Smooth muscle cell (in vitro differentiated cells): ENCODE data around the gene TMC1. TPM values are rescaled to one million over a fixed set of nuclear protein-coding genes. Genes with fewer than 3 reads are reported as not detected.

Experiments used
- DNase-seq: peaks from one replicate; lab custom pipeline; 2025; ENCODE audit not compliant: unreplicated experiment; lab: John Stamatoyannopoulos, UW
- H2AFZ ChIP-seq: fragments of 200-600 bp; sonication (generic); 2 replicates; pipeline ENCODE4 v1.6.0; 2016; ENCODE audit warnings: antibody characterized with exemption, low read depth, mild to moderate bottlenecking
- H3F3A ChIP-seq: fragments of 200-600 bp; sonication (generic); 2 replicates; pipeline ENCODE4 v1.6.0; 2017; ENCODE audit warnings: antibody characterized with exemption, low read depth
- H3K27ac ChIP-seq: fragments of 200-600 bp; sonication (generic); 2 replicates; pipeline ENCODE4 v1.5.1; 2016; ENCODE audit warnings: low read depth, mild to moderate bottlenecking
- H3K27me3 ChIP-seq: fragments of 200-600 bp; sonication (generic); 2 replicates; pipeline ENCODE4 v1.6.1; 2016; ENCODE audit warnings: low read depth, mild to moderate bottlenecking
- H3K36me3 ChIP-seq: fragments of 200-600 bp; sonication (generic); 2 replicates; pipeline ENCODE4 v1.5.1; 2016; ENCODE audit warnings: low read depth
- H3K4me1 ChIP-seq: fragments of 200-600 bp; sonication (generic); 2 replicates; pipeline ENCODE4 v1.5.1; 2016; ENCODE audit warnings: low read depth
- H3K4me2 ChIP-seq: fragments of 200-600 bp; sonication (generic); 2 replicates; pipeline ENCODE4 v1.6.0; 2016; ENCODE audit warnings: mild to moderate bottlenecking
- H3K4me3 ChIP-seq: fragments of 200-600 bp; sonication (generic); 2 replicates; pipeline ENCODE4 v1.5.1; 2016; ENCODE audit warnings: mild to moderate bottlenecking
- H3K79me2 ChIP-seq: fragments of 200-600 bp; sonication (generic); 2 replicates; pipeline ENCODE4 v1.6.0; 2016; ENCODE audit warnings: low read depth, mild to moderate bottlenecking
- H3K9ac ChIP-seq: fragments of 200-600 bp; sonication (generic); 2 replicates; pipeline ENCODE4 v1.6.0; 2016; ENCODE audit warnings: low read depth
- H3K9me3 ChIP-seq: fragments of 200-600 bp; sonication (generic); replicated peaks from 2 replicates; pipeline ENCODE4 v1.5.1; 2016; ENCODE audit warnings: low read depth
- H4K20me1 ChIP-seq: fragments of 200-600 bp; sonication (generic); 2 replicates; pipeline ENCODE4 v1.6.0; 2016; ENCODE audit warnings: low read depth
- WGBS: methylation state at CpG from one replicate; pipeline ENCODE4 v1.1.7; 2016; ENCODE audit warnings: low lambda C conversion rate; 5-methylcytosine and 5-hydroxymethylcytosine counted together
- polyA plus RNA-seq: library from polyadenylated mRNA; unstranded; fragments of >200 nt; fragmentation: Nextera tagmentation; extraction: Ambion mirVana; gene quantifications from 2 replicates; pipeline ENCODE4 v1.2.1, GENCODE V29; 2016
- total RNA-seq: library from RNA; depleted of rRNA; stranded (reverse); fragments of >200 nt; gene quantifications from 2 replicates; pipeline ENCODE4 v1.2.3, GENCODE V29; 2014
- TF ChIP-seq, protein P1 (sequence below): fragments of 200-600 bp; sonication (generic); IDR thresholded peaks from 2 replicates; pipeline ENCODE4 v1.5.1; 2017; ENCODE audit warnings: borderline replicate concordance, mild to moderate bottlenecking, antibody characterized with exemption; ENCODE audit not compliant: insufficient read depth, poor library complexity, severe bottlenecking

Gene TMC1
- total and polyA plus RNA-seq, 2 experiments from 2014 or later = not detected

DNA sequence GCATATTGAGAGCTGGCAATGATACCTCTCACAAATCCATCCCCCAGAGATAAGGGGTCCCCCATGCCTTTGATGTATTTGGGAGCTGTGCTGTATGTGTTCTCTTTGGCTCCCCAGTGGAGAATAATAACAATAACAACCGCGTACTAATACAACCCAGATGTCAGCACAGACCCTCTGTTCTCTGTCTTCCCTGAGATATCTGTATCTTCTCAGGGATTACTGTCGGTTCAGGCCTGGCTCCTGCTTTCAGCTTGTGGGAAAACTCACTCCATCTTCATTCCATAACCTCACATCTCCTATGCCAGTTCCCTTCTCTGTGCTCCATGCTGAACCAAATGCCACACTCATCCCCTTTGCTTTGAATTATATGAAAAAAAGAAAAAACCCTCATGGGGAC lies 76.2 kb downstream of the TMC1 start:
- 19% methylated on average over 3 of the region's 3 CpGs for WGBS
- Histone ChIP-seq H3K4me2 (peak overlapping the region; percentile 51), H3K9ac (no peak overlapping the region), H3K4me3 (no peak overlapping the region), H4K20me1 (no peaks in the 10 kb centered on the region), H3K9me3 (no peaks in the 10 kb centered on the region), H3F3A (peaks cover 5% of the 10 kb centered on the region), H3K27ac (peak overlapping the region; percentile 4), H3K79me2 (no peaks in the 10 kb centered on the region), H3K36me3 (no peaks in the 10 kb centered on the region), H2AFZ (no peak overlapping the region), H3K27me3 (no peaks in the 10 kb centered on the region), H3K4me1 (peaks cover 3% of the 10 kb centered on the region)
- TF ChIP-seq, protein P1, sequence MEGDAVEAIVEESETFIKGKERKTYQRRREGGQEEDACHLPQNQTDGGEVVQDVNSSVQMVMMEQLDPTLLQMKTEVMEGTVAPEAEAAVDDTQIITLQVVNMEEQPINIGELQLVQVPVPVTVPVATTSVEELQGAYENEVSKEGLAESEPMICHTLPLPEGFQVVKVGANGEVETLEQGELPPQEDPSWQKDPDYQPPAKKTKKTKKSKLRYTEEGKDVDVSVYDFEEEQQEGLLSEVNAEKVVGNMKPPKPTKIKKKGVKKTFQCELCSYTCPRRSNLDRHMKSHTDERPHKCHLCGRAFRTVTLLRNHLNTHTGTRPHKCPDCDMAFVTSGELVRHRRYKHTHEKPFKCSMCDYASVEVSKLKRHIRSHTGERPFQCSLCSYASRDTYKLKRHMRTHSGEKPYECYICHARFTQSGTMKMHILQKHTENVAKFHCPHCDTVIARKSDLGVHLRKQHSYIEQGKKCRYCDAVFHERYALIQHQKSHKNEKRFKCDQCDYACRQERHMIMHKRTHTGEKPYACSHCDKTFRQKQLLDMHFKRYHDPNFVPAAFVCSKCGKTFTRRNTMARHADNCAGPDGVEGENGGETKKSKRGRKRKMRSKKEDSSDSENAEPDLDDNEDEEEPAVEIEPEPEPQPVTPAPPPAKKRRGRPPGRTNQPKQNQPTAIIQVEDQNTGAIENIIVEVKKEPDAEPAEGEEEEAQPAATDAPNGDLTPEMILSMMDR = no peak
- no peak for DNase-seq

DNA sequence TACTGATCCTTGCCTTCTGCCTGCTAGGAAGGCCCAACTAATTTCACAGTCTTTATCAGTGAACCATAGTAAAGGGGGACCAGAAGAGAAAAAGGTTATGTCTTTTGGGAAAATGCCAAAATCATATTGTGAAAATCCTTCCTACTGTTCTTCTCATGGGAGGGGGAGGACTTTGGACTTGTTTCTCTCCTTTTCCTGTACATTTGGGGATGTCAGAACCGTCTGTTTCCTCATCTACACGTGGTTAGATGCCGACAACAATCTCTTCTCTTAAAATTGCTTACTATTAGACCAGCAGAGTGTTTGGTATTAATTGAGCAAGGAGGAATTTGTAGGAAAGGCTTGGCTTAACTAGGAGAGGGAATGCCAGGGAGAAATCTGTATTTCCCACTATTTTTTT lies 77.2 kb downstream of the TMC1 start:
- TF ChIP-seq, protein P1 = no peak
- Histone ChIP-seq H3K4me3 (no peak overlapping the region), H3K27ac (no peak overlapping the region), H3K36me3 (no peaks in the 10 kb centered on the region), H3K27me3 (no peaks in the 10 kb centered on the region), H3K4me1 (peaks cover 3% of the 10 kb centered on the region), H3K4me2 (no peak overlapping the region), H3K9ac (no peak overlapping the region), H3K9me3 (no peaks in the 10 kb centered on the region), H2AFZ (no peak overlapping the region), H3K79me2 (no peaks in the 10 kb centered on the region), H4K20me1 (no peaks in the 10 kb centered on the region), H3F3A (peaks cover 5% of the 10 kb centered on the region)
- 79% methylated on average over 3 of the region's 3 CpGs for WGBS
- no peak for DNase-seq

DNA sequence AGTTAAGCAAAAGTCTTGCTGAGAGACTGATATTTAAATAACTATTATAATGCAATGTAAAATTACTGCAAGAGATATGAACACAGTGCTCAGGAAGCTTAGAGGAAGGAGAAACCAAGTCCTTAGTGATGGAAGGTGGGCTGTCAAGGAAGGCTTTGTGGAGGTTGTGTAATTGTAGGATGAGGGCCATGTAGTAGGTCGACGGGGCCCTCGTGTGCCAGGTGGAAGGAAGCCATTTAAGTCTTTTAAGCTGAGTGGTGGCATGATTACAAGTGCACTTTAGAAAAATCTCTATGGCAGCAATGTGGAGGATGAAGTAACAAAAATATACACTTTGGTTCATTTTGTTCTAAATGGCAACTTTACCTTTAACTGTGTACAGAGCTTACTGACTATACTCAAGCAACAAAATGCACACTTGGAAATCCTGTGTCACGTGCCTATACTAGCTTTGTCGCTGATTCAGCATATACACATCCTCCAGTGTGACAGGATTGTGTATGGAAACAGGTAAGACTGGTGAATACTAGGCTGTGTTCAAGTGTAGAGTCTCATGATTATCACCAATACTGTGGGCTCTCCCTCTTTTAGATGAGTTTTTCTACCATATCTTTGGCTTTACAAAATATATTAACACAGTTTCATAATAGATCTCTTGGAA lies 78.6 kb downstream of the TMC1 start:
- Histone ChIP-seq H3K9me3 (no peaks in the 10 kb centered on the region), H2AFZ (no peak overlapping the region), H3K27ac (no peak overlapping the region), H3K4me2 (no peak overlapping the region), H3K9ac (no peak overlapping the region), H3K27me3 (no peaks in the 10 kb centered on the region), H3K4me3 (no peak overlapping the region), H3K4me1 (peaks cover 3% of the 10 kb centered on the region), H4K20me1 (no peaks in the 10 kb centered on the region), H3K79me2 (no peaks in the 10 kb centered on the region), H3F3A (peaks cover 5% of the 10 kb centered on the region), H3K36me3 (no peaks in the 10 kb centered on the region)
- no peak for DNase-seq
- WGBS = 93% methylated on average over 5 of the region's 5 CpGs
- TF ChIP-seq, protein P1 = no peak

DNA sequence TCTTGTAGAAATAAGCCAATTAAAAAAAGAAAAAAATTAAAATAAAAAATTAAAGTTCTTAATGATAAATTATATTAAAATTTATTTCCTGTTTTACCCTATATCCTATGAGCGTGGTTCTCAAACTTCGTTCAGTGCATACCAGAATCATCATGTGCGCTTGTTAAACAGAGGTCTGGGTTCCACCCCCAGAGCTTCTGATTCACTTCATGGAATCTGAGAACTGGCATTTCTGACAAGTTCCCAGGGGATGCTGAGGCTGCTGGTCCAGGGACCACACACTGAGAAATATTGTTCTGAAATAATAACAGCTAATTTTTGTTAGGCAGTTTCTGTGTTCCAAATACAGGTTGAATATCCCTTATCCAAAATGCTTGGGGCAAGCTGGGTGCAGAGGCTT lies 79.3 kb downstream of the TMC1 start:
- Histone ChIP-seq H4K20me1 (no peaks in the 10 kb centered on the region), H3K79me2 (no peaks in the 10 kb centered on the region), H3K27me3 (no peaks in the 10 kb centered on the region), H3K4me1 (peaks cover 3% of the 10 kb centered on the region), H3K9me3 (no peaks in the 10 kb centered on the region), H3F3A (peaks cover 5% of the 10 kb centered on the region), H3K36me3 (no peaks in the 10 kb centered on the region), H3K4me2 (no peak overlapping the region), H3K27ac (no peak overlapping the region), H3K4me3 (no peak overlapping the region), H3K9ac (no peak overlapping the region), H2AFZ (no peak overlapping the region)
- WGBS = 38% methylated on average over 3 of the region's 3 CpGs
- DNase-seq = no peak
- TF ChIP-seq, protein P1 = no peak
